ENCODE measurements around the gene WWOX.

DNA sequence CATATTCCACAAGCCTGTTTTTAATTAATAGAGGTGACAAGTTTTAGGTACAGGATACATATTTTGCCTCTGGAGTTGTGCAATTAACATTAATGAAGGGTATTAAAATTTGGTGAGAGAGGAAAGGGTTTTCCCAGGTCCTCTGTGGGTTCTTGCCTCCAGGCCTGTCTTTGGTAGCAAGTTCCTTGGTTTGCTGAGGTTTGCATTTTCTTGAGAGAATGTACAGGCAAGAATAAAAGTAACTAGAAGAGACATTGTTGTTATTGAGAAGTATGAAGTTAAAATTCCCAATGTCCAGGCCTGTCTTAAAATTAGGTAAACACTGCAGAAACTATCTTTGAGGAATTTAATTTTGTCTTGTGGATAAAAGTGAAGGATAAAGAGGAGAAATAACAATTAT, 316.9 kb downstream of the WWOX start:
- TF ChIP-seq CTCF (IDR thresholded peaks at IDR 0.05) (no peak), POLR2A (IDR thresholded peaks at IDR 0.05) (no peak)

Data from thyroid gland (tissue), 4 donors.